ENCODE results near the gene PRUNE2.

- no peak for TF ChIP-seq ZFX (IDR thresholded peaks at IDR 0.05)
- TF ChIP-seq POLR2A (IDR thresholded peaks at IDR 0.05; ENCODE audit: borderline replicate concordance, extremely low read depth, insufficient read depth, insufficient read length): no peak
- no peak for TF ChIP-seq YY1 (IDR thresholded peaks at IDR 0.05; ENCODE audit: extremely low read depth, insufficient replicate concordance, low read depth, low read length)
- TF ChIP-seq, protein P1, sequence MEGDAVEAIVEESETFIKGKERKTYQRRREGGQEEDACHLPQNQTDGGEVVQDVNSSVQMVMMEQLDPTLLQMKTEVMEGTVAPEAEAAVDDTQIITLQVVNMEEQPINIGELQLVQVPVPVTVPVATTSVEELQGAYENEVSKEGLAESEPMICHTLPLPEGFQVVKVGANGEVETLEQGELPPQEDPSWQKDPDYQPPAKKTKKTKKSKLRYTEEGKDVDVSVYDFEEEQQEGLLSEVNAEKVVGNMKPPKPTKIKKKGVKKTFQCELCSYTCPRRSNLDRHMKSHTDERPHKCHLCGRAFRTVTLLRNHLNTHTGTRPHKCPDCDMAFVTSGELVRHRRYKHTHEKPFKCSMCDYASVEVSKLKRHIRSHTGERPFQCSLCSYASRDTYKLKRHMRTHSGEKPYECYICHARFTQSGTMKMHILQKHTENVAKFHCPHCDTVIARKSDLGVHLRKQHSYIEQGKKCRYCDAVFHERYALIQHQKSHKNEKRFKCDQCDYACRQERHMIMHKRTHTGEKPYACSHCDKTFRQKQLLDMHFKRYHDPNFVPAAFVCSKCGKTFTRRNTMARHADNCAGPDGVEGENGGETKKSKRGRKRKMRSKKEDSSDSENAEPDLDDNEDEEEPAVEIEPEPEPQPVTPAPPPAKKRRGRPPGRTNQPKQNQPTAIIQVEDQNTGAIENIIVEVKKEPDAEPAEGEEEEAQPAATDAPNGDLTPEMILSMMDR (IDR thresholded peaks at IDR 0.05 in 2 of 3, conservative IDR thresholded peaks at IDR 0.05 in 1 of 3; ENCODE audit: borderline replicate concordance in 1 of 3, insufficient read depth in 1 of 3, low read depth in 2 of 3, low read length in 2 of 3): no peak
- no peak for TF ChIP-seq POLR2AphosphoS5 (IDR thresholded peaks at IDR 0.05; ENCODE audit: low read depth, low read length)
- no peak for TF ChIP-seq EZH2 (IDR thresholded peaks at IDR 0.05)
- no peak for TF ChIP-seq FOSL1 (IDR thresholded peaks at IDR 0.05; ENCODE audit: low read depth)
- TF ChIP-seq EGR1 (IDR thresholded peaks at IDR 0.05; ENCODE audit: low read depth): no peak
These were observed 286.3 kb downstream of the PRUNE2 start for GRCh38 chr9:76619640-76620039.

Measured in HCT116 (cell line).